ENCODE results near the gene BRINP3.

DNA sequence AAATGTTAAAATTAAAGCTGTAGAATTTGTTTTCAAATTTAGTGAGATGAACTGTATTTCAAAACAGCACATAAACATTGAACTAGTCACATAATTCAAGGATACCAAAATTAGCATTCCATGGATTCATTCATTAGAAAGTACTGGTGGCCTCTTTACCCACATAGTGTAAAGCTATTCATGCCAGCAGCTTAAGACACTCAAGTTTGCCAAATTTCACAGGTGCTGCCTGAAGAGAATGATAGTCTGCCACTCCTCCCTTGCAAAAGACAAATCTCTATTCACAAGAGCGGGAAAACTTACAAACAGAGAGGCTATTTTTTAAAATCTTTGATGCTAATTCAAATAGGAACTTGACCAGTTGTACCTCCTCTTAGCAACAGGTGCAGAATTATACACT lies 337.0 kb downstream of the BRINP3 start:
- TF ChIP-seq, protein P1, sequence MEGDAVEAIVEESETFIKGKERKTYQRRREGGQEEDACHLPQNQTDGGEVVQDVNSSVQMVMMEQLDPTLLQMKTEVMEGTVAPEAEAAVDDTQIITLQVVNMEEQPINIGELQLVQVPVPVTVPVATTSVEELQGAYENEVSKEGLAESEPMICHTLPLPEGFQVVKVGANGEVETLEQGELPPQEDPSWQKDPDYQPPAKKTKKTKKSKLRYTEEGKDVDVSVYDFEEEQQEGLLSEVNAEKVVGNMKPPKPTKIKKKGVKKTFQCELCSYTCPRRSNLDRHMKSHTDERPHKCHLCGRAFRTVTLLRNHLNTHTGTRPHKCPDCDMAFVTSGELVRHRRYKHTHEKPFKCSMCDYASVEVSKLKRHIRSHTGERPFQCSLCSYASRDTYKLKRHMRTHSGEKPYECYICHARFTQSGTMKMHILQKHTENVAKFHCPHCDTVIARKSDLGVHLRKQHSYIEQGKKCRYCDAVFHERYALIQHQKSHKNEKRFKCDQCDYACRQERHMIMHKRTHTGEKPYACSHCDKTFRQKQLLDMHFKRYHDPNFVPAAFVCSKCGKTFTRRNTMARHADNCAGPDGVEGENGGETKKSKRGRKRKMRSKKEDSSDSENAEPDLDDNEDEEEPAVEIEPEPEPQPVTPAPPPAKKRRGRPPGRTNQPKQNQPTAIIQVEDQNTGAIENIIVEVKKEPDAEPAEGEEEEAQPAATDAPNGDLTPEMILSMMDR (IDR thresholded peaks at IDR 0.05): no peak
- TF ChIP-seq POLR2A (IDR thresholded peaks at IDR 0.05): no peak
